B cell (primary cell): ENCODE measurements around the gene TNN.

Source experiments
- EZH2 ChIP-seq: IDR thresholded peaks from 2 replicates; pipeline ENCODE4 v1.6.1; 2012; ENCODE audit warnings: borderline replicate concordance, low read depth, mild to moderate bottlenecking, moderate library complexity, low read length; ENCODE audit not compliant: insufficient read depth, poor library complexity, severe bottlenecking
- TF ChIP-seq, protein P1 (sequence below): fragments of 200-600 bp; IDR thresholded peaks from one replicate; pipeline ENCODE4 v1.8.0; 2022; ENCODE audit warnings: antibody characterized with exemption, mild to moderate bottlenecking

DNA sequence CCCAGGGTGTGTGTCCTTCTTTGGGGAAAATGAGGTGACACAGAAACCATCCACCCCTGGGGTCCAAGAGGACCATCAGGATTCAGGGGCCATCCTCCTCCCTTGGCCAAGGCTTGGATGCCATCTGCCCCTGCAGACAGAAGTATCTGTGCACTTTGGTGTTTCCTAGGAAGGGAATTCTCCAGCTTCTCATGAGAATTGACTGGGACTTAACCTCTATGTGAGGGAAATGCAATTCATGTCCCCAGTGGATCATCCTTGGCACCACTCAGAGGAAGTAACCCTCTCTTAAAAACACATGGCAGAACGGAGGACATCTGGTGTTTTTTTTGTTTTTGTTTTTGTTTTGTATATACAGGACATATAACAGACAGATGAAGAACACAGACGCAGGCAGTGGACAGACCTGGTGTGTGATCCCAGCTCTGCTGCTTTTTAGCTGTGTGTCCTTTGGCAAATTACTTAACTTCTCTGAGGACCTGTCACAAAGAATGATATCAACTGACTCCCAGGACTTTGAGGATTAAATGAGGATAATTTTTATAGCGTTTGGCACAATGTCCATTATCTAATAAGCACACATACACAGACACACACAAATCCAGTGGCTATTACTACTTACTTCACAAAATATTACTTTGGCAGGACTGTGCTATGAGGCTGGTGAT is 3.8 kb downstream of the TNN start:
- TF ChIP-seq, protein P1, sequence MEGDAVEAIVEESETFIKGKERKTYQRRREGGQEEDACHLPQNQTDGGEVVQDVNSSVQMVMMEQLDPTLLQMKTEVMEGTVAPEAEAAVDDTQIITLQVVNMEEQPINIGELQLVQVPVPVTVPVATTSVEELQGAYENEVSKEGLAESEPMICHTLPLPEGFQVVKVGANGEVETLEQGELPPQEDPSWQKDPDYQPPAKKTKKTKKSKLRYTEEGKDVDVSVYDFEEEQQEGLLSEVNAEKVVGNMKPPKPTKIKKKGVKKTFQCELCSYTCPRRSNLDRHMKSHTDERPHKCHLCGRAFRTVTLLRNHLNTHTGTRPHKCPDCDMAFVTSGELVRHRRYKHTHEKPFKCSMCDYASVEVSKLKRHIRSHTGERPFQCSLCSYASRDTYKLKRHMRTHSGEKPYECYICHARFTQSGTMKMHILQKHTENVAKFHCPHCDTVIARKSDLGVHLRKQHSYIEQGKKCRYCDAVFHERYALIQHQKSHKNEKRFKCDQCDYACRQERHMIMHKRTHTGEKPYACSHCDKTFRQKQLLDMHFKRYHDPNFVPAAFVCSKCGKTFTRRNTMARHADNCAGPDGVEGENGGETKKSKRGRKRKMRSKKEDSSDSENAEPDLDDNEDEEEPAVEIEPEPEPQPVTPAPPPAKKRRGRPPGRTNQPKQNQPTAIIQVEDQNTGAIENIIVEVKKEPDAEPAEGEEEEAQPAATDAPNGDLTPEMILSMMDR = no peak
- TF ChIP-seq EZH2 = no peak
